GM18870 (cell line): ENCODE data around the gene NDOR1.

Experiments used
- ATAC-seq: cut with Tn5 transposase; IDR thresholded peaks from one replicate; pipeline ENCODE4 v1.9.1; 2021; ENCODE audit warnings: moderate library complexity; ENCODE audit not compliant: unreplicated experiment

NDOR1 gene

DNA sequence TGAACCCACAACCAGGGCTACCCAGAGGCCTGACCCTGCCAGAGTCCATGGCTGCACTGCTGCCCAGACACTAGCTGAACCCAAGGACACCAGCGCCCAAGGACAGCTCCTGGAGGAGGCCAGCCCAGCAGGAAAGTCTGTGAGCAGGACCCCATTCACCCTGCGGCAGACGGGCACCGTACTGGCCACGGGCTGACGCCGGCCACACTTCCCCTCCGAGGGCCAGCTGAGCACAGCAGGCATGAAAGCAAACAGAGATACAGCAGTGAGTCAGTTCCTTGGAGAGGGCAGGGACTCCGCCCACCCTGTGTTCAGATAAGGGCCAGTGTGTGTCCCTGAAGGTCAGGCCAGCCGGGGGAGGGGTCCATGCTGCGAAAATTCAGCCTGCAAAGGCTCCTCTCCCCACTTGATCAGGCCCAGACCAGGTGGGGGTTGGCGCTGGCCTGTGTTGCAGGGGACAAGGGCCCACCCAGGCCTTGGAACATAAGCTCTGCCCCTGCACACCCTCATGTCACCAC, 13.3 kb downstream of the NDOR1 start:
- ATAC-seq = no peak

DNA sequence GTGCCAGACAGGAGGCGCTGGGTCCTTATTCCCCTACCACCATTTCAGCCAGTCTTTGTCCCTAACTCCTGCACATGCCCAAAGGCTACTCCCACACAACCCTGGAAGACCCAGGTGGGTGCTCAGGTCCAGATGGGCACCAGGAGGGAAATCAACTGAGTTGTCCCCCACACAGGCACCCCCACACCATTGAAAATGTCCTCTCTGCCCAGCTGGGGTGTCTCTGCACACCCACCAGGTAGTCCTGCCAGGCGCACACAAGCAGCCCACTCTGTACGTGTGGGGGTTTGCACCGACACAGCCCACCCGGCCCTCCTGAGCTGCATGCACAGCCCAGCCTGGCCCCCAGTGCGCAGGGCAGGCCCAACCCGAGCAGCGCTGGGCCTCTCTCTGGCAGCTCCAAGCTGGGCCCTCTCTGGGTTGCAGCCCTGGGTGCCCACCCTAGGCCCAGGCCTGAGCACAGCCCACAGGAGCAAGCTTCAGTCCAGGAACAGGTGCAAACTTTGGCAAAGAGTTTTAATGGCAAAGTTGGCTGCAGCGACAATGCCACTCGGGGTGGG, 14.3 kb downstream of the NDOR1 start:
- no peak for ATAC-seq

DNA sequence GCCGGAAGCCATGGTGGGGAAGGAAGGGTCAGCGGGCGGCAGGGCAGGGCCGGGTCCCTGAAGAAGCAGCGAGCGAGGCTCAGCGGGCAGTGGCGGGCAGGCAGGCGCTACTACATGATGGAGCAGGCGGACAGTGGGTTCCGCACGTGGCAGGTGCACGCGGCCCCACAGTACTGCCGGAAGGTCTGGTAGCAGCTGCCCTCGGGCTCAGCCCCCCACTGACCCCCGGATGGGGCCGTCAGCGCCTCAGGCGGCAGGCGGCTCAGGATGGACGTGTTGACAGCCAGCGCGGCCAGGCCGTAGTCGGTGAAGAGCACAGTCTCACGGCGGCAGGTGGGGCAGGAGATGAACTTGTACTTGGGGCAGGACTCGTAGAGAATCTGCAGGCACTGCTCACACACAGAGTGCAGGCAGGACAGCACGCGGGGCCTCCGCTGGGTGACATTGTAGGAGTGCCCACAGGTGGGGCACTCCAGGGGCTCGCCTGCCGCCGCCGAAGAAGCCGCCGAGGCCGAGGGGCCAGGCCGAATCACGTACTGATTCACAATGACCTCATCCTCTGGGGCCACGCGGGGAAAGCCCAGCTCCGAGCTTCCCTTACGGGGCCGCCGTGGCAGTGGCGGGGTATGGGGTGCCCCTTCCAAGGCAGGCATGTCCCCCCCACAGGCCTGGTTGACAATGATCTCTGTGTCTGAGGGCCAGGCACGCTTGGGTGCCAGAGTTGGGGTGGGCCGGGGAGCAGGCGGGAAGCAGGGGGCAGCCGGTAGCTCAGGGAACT, 15.0 kb downstream of the NDOR1 start:
- ATAC-seq = no peak

DNA sequence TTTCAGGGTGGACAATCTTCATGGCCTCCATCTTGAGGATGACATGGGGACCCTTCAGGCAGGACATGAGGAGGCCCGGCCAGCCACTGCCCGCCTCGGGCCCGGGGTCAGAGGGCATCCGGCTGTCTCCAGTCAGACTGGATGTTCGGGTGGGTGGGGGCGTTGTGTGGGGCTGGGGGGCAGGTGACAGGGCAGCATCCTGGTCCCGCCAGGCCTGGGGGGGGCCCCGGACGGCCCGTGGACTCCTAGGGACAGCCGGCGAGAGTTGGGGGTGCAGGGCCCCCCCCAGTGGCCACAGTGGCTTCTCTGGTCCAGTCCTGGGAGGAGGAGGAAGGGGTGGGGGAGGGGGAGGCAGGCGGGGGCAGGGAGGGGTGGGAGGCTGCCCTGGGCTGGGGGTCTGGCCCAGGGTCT, 15.6 kb downstream of the NDOR1 start:
- ATAC-seq = no peak

DNA sequence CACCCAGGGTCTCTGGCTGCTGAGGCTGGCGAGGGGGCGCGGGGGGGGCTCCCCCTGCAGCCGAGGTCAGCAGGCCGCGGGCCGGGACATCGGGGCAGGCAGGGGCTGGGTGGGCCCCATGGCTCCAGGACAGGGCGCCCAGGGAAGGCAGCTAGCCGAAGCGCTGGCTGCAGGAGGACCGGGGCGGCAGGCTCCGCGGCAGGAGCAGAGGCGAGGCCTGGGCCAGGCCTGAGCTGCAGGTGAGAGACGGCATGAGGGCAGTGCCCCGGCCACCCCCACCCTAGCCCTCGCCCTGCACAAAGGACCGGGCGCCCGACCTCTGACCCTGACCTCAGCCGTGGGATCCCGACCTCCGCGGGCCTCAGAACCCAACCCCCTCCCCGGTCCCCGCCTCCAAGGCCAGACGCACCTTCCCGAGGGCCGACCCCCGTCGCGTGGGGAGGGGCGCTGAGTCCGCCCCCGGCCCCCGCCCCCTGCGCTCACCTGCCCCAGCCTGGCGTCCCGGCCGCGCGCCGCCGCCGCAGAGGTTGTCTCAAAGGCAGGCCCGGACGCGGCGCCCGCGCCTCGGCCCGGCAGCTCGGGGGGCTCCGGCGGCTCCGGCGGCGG, 16.1 kb downstream of the NDOR1 start:
- ATAC-seq = no peak

DNA sequence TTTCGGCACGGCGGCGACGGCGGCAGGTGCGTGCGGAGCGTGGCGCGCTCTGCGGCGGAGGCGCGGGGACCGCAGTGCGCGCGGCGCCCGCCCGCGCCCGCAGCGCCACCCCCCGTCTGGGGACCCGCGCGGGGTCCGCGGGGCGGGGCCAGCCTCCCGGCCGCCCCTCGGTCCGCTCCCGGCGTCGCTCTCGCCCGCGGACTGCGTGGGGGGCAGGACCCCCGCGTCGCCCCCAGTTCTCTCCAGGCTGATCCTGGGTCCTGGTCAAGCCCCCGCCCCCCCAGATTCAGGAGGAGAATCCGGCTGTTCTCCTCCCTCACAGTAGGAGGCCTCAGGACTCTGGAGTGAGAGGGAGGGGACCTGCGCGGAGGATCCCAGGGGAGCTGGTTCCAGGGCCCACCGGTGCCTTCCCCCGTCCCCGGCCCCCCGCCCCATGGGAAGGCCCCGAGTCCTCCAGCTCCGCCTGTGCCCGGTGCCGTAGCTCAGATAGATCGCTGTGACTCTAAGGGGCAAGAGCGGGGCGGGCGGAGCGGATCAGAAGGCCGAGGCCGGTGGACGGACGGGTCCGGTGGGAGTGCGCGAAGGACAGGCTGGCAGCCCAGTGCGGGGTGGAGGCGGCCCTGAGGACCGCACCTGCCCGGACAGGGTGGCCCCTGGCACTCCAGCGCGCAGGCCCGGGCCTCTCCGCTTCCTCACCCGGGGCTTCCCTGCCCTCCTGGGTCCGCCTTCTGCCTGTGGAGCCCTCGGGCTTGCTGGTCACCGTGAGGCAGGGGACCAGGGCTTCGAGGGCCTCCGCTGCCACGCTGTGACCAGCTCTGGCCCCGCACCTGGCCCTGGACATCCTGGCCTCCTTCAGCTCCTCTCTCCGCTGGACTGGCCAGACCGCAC, 16.9 kb downstream of the NDOR1 start, which contains the start of gene RNF208:
Gene RNF208 (minus strand): TSS at position 51 of the 888 bp plus-strand sequence. CDS start 1,028 bp downstream, outside the sequence.
- ATAC-seq = peak; percentile 1

DNA sequence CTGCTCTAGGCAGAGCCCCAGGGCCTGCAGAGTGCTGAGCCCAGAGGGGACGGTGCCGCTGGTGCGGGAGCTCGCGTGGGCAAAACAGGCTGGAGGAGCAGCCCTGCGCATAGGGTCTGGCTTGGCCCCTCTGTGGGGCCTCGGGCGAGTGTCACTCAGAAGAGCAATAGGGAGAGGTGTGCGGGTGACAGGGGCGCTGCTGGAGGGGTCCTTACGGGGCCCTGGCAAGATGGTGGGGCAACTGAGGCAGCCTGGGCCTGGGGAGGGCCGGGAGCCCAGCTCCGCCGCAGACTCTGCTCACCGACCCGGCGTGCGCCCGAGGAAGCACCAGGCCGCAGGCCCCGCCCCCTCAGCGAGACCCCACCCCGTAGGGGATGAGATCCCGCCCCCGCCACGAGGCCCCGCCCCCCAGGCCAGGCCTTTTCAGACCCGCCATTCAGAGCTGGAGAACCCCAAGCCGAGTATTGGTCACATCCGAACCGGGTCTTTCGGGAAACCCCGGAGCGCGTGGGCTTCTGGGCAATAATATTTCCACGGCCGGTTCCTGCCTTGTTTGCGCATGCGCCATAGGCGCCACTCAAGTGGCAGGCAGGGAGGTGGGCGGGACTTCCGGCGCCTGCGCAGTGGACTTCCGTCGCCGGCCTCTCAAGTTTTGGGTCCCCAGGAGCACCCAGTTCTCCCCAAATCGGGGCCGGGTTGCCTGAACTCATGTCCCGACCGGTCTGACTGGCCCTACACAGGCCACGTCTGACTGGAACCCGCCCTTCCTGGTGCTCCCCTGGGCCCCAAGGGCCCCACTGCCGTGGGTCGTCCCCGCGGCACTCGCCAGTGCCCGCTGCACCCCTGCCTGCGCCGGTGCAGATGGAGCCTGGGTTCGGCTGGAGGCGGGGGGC, 17.8 kb downstream of the NDOR1 start:
- peak; percentile 66 for ATAC-seq

DNA sequence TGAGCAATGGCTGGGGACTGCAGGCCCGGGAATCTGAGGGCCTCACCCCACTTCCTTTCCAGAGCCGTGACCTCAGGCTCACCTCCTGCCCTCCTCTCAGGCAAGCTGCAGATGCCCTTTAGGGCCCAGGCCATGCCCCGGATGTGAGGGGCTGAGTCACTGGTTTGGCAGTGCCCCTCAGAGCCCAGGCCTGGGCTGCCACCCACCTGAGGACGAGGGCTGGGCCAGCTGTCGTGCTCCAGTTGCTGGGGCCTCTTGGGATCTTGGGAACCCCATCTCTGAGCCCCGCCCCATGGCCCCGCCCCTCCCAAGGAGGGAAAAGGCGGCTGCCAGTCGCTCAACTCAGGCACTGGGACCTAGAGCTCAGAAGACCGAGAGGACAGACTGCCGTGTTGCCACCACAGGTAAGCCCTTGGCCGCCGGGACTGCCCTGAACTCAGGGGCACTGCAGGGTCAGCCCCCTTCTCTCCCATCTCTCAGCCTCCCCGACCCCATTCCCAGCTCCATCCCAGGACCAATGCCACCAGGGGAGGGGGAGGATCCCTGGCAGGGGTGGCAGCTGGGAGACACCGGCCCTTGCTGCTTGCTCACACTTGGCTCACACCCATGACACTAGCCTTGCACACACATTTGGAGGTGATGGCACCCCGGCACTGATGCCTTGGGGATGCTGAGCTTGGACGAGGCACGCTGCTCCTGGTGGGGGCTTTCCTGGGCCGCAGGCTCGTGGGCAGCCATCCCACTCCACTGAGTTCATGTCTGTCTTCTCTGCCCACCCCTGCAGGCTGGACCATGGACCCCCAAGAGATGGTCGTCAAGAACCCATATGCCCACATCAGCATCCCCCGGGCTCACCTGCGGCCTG, 19.6 kb downstream of the NDOR1 start, which contains the start of gene CYSRT1:
Gene CYSRT1 (plus strand): TSS at position 345 of the 865 bp plus-strand sequence. CDS start 448 bp downstream, at position 793.
- ATAC-seq = no peak

DNA sequence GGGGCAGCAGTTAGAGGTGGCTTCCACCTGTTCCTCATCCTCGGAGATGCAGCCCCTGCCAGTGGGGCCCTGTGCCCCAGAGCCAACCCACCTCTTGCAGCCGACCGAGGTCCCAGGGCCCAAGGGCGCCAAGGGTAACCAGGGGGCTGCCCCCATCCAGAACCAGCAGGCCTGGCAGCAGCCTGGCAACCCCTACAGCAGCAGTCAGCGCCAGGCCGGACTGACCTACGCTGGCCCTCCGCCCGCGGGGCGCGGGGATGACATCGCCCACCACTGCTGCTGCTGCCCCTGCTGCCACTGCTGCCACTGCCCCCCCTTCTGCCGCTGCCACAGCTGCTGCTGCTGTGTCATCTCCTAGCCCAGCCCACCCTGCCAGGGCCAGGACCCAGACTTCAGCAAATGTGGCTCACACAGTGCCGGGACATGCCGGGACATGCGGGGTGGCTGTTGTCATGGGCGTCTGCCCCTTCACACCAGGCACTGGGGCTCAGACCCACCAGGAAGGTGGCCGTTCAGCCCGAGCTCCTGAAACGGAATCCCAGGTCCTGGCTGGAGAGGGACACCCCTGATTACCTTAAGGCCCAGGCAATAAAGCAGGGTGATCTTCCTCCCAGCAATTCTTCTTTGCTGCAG, 20.3 kb downstream of the NDOR1 start:
- ATAC-seq = no peak

DNA sequence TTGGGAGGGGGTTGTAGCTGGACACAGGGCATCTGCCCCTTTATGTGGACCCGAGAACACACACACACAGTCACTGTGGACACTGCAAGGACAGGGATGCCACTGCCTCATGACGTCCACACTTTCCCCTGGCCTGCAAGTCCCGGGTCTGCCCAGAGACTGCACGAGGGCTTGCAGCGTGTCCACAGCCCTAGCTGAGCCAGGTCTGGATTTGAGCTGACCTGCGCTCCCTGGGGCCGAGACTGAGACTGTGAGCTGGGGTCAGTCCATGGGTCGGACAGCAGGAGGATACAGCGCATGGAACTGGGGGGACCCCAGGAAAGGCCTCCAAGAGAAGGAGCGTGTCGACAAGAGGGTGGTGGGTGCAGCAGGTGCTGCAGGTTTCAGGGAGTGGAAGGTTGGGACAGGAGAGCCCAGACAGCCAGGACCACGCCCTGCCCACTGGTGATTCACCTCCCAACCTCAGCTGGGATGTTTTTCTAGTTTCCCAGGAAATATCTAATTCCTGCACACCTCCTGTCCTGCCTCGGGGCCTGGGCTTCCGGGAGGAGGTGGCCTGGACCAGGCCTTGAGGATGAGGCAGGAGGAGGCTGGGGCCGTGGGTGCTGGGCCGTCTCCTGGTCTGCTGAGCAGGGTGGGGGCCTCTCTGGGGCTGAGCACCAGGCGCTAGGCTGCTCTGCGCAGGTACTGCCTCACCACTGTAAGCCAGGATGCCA, 21.0 kb downstream of the NDOR1 start:
- ATAC-seq = no peak

DNA sequence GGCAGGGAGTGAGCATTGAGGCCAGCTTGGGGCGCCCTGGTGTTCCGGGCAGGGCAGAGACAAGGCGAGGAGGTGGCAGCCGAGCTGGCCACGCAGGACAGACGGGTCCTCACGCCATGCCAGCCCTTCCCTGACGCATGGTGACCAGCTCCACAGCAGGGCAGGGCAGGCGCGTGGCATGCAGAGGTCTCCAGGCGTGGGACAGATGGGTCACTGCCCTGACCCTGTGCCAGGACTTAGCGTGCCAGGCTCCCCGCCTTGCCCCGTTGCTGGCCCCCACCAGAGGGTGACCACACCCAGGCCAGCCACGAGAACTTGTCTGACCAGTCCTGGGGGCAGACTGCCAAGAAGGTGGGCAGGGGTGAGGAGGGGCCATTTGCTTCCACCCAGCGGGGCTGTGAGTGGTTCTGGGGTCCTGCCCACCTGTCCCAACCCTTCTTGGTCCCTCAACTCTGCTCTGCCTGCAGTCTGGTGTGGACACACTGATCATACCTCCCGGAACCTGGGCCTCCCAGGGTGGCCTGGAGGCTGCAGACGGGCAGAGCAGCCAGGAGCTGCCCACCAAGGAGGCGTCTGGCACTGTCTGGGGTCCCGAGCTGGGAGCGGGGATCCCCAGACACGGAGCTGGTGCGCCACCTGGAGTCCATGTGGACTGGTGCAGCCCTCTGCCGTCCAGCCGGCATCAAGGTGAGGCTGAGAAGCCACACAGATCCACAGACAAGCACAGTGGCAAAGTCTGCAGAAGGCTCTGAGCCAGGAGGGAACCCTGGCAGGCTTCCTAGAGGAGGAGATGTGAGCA, 21.8 kb downstream of the NDOR1 start, which contains the start of gene RNF224:
Gene RNF224 (plus strand): TSS at position 449 of the 799 bp plus-strand sequence. CDS start 834 bp downstream, outside the sequence.
- no peak for ATAC-seq

DNA sequence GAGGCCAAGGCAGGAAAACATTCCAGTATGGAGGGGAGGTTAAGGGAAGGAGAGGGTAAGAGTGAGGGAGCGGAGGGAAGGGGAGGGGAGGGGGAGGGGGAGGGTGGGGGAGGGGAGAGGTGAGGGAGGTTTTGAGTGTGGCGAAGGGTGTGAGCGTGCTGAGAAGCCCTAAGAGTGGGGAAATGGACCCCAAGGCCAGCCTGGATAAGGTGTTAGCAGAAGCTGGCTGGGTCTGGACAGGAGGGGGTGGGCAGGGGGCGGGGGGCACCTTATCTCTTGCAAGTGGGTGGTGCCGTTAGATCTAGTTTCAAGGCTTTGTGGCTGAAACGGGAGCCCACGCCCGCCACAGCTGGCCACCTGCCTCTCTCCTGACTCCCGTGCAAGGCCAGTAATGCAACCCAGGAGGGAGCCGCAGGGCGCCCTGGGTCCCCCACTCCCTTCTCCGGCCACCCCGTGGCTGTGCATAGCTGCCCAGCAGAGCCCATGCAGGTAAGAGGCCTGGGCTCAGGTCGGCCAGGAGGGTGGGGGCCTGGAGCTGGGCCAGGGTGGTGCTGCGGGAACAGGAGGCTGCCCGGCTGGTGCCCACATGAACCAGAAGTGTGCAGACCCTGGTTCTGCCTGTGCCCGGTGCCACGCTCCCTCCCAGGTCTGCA, 22.5 kb downstream of the NDOR1 start:
- no peak for ATAC-seq

DNA sequence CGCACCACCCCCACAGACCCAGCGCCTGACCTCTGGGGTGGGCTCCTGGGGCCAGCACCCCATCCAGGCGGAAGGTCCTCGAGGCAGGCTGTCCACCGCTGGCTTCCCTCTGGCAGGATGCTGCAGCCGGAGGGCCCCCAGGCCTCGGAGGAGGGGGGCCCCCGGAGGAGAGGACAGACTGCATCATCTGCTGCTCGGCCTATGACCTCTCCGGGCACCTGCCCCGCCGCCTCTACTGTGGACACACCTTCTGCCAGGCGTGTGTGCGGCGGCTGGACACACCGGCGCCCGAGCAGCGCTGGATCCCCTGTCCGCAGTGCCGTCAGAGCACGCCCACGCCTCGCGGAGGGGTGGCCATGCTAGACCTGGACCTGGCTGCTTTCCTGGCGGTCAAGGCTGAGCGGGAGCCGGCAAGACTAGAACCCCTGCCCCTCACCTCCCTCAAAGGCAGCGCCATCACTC, 23.0 kb downstream of the NDOR1 start:
- no peak for ATAC-seq

DNA sequence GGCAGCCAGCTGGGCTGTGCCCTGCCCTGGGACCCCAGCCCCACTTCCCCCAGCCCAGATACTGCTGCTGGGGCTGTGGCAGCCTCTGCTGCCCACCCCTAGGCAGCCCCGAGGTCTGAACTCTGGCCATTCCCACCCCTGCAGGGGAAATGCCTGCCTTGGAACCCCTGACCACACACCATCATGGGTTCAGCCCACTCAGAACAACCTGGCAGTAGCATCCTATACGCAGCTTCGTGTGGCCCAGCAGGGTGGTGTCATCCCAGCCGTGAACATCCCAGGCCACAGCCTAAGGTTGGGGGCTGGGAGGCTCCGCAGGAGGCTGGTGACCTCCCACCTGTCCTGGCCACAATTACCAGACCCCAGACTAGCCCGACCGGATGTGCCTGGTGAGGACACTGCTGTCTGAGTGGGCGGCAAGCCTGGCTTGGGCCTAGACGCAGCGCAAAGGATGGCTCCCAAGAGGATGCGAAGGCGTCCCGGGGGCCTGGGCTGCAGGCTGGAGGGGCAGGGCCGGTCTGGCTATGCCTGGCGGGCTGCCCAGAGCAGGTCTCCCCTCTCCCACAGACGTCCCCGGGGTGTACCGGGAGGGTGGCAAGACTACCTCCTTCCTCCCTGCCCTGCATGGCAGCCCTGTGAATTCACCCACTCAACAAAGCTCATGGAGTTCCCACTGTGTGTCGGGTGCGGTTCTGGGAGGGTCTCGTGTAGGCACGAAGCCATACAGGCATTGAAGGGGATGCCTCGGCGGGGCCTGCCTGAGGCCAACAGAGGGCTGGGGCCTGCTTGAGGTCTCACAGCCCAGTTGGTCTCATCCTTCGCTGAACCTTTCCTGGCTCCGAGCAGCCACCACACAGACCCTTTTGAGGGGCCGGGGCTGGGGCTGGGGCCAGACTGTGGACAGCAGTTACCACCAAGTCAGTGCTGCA, 23.7 kb downstream of the NDOR1 start:
- ATAC-seq = no peak
